ENCODE data around the gene MTUS2. TPM values are rescaled to one million over a fixed set of nuclear protein-coding genes. Genes with fewer than 3 reads are reported as not detected.

MTUS2 gene
- total RNA-seq, 1 donor from 2014 or later, result 0.67 TPM

GRCh38 chr13:29453617-29454011 lies 633.5 kb downstream of the MTUS2 start:
- Histone ChIP-seq H3K9me3 (ENCODE audit: low read depth) (no peaks in the 10 kb centered on the region), H3K27me3 (no peaks in the 10 kb centered on the region), H3K36me3 (no peaks in the 10 kb centered on the region), H3F3A (ENCODE audit: low read depth) (no peaks in the 10 kb centered on the region), H3K9ac (no peak overlapping the region), H3K4me3 (no peak overlapping the region), H3K79me2 (ENCODE audit: low read depth) (no peaks in the 10 kb centered on the region), H3K4me1 (no peaks in the 10 kb centered on the region), H3K4me2 (no peak overlapping the region), H2AFZ (replicated peaks) (no peak overlapping the region), H3K27ac (no peak overlapping the region), H4K20me1 (ENCODE audit: low read depth) (no peaks in the 10 kb centered on the region)
- Mint-ChIP-seq H3K36me3 (no peaks in the 10 kb centered on the region), H3K27ac (no peak overlapping the region), H3K4me1 (peaks cover 5% of the 10 kb centered on the region), H3K27me3 (ENCODE audit: insufficient read depth, low read depth) (peaks cover 2% of the 10 kb centered on the region), H3K4me3 (no peak overlapping the region), H3K9me3 (no peaks in the 10 kb centered on the region)
- TF ChIP-seq EZH2 (IDR thresholded peaks at IDR 0.05), result no peak
- no peak for TF ChIP-seq EZH2phosphoT487 (IDR thresholded peaks at IDR 0.05)
- DNase-seq (ENCODE audit: low spot score), result no peak

DNA sequence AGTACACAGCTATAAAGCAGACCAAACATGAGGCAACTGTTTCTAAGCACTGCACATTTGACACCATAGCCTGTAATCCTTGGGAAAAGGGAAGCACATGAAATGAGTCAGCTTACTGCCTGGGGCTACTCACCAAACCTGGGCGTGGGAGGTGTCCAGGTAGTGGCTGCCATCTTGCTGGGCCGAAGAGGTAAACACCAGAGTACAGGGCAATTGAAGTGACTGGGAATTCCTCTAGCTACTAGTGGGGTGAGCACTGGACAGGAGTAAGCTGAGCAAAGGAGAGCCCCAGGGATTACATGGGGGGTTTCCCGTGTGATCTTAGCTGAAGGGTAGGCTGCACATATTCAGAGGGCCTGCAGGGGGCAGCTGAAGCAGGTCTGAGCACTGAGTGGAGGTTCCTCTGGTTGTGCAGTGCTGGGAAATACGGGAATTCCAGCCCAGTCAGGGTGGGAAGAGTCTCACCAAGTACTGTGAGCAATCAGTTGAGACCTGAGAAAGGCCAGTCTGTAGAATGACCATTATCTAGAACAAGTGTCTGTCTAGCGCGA lies 634.9 kb downstream of the MTUS2 start:
- no peak overlapping the region for H3K9ac ChIP-seq
- no peaks in the 10 kb centered on the region for H4K20me1 ChIP-seq (ENCODE audit: low read depth)
- H3K27me3 ChIP-seq, result no peaks in the 10 kb centered on the region
- H3K9me3 ChIP-seq (ENCODE audit: low read depth), result no peaks in the 10 kb centered on the region
- no peaks in the 10 kb centered on the region for H3K79me2 ChIP-seq (ENCODE audit: low read depth)
- no peaks in the 10 kb centered on the region for H3K4me1 ChIP-seq
- Mint-ChIP-seq H3K4me3 (no peak overlapping the region), H3K27me3 (ENCODE audit: insufficient read depth, low read depth) (peaks cover 2% of the 10 kb centered on the region), H3K9me3 (no peaks in the 10 kb centered on the region), H3K27ac (no peak overlapping the region), H3K4me1 (peaks cover 5% of the 10 kb centered on the region), H3K36me3 (no peaks in the 10 kb centered on the region)
- no peaks in the 10 kb centered on the region for H3F3A ChIP-seq (ENCODE audit: low read depth)
- no peak overlapping the region for H3K27ac ChIP-seq
- TF ChIP-seq EZH2 (IDR thresholded peaks at IDR 0.05), result no peak
- TF ChIP-seq EZH2phosphoT487 (IDR thresholded peaks at IDR 0.05), result no peak
- TF ChIP-seq, protein P1, sequence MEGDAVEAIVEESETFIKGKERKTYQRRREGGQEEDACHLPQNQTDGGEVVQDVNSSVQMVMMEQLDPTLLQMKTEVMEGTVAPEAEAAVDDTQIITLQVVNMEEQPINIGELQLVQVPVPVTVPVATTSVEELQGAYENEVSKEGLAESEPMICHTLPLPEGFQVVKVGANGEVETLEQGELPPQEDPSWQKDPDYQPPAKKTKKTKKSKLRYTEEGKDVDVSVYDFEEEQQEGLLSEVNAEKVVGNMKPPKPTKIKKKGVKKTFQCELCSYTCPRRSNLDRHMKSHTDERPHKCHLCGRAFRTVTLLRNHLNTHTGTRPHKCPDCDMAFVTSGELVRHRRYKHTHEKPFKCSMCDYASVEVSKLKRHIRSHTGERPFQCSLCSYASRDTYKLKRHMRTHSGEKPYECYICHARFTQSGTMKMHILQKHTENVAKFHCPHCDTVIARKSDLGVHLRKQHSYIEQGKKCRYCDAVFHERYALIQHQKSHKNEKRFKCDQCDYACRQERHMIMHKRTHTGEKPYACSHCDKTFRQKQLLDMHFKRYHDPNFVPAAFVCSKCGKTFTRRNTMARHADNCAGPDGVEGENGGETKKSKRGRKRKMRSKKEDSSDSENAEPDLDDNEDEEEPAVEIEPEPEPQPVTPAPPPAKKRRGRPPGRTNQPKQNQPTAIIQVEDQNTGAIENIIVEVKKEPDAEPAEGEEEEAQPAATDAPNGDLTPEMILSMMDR (IDR thresholded peaks at IDR 0.05), result peak; percentile 42
- no peak overlapping the region for H3K4me3 ChIP-seq
- H2AFZ ChIP-seq (replicated peaks), result no peak overlapping the region
- H3K4me2 ChIP-seq, result no peak overlapping the region
- DNase-seq (ENCODE audit: low spot score), result peak; percentile 11
- H3K36me3 ChIP-seq, result no peaks in the 10 kb centered on the region

- no peak overlapping the region for H3K4me2 ChIP-seq
- no peaks in the 10 kb centered on the region for H3K79me2 ChIP-seq (ENCODE audit: low read depth)
- DNase-seq (ENCODE audit: low spot score), result no peak
Measured at GRCh38 chr13:29456419-29456818, 636.3 kb downstream of the MTUS2 start.

DNA sequence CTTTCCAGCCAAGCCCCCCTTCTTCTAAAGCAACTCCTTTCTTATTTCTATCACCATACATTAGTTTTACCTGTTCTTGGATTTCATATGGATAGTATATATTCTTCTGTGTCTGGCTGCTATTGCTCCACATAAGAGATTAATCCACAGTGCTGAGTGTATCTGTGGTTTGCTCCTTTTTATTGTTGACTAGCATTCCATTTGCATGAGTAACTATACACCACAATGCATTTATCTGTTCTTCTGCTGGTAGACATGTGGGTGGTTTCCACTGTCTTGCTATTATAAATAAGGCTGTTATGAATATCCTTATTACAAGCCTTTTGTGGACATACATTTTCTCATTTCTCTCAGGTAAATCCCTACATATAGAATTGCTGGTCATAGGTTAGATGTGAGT lies 637.2 kb downstream of the MTUS2 start:
- Histone ChIP-seq H3K36me3 (no peaks in the 10 kb centered on the region), H3K4me2 (no peak overlapping the region)
- H3K27me3 Mint-ChIP-seq (ENCODE audit: insufficient read depth, low read depth), result peaks cover 2% of the 10 kb centered on the region

More at GRCh38 chr13:29456419-29456818, 636.3 kb downstream of the MTUS2 start:
- no peaks in the 10 kb centered on the region for H3K27me3 ChIP-seq
- Mint-ChIP-seq H3K27me3 (ENCODE audit: insufficient read depth, low read depth) (peaks cover 2% of the 10 kb centered on the region), H3K4me1 (peaks cover 5% of the 10 kb centered on the region), H3K9me3 (peaks cover 3% of the 10 kb centered on the region), H3K4me3 (no peak overlapping the region), H3K27ac (no peak overlapping the region), H3K36me3 (no peaks in the 10 kb centered on the region)
- no peaks in the 10 kb centered on the region for H3K9me3 ChIP-seq (ENCODE audit: low read depth)
- no peaks in the 10 kb centered on the region for H3K36me3 ChIP-seq
- no peak overlapping the region for H3K27ac ChIP-seq
- no peak overlapping the region for H3K9ac ChIP-seq
- H3K4me3 ChIP-seq, result no peak overlapping the region
- no peak overlapping the region for H2AFZ ChIP-seq (replicated peaks)
- H4K20me1 ChIP-seq (ENCODE audit: low read depth), result no peaks in the 10 kb centered on the region
- TF ChIP-seq EZH2phosphoT487 (IDR thresholded peaks at IDR 0.05) (no peak), EZH2 (IDR thresholded peaks at IDR 0.05) (no peak)
- TF ChIP-seq, protein P1 (IDR thresholded peaks at IDR 0.05), result no peak
- no peaks in the 10 kb centered on the region for H3K4me1 ChIP-seq
- no peaks in the 10 kb centered on the region for H3F3A ChIP-seq (ENCODE audit: low read depth)

More for the DNA sequence above, 637.2 kb downstream of the MTUS2 start:
- Histone ChIP-seq H2AFZ (replicated peaks) (no peak overlapping the region), H3K9ac (no peak overlapping the region), H3F3A (ENCODE audit: low read depth) (no peaks in the 10 kb centered on the region), H3K9me3 (ENCODE audit: low read depth) (no peaks in the 10 kb centered on the region), H3K79me2 (ENCODE audit: low read depth) (no peaks in the 10 kb centered on the region), H3K4me1 (no peaks in the 10 kb centered on the region), H3K27me3 (no peaks in the 10 kb centered on the region), H4K20me1 (ENCODE audit: low read depth) (no peaks in the 10 kb centered on the region), H3K4me3 (no peak overlapping the region), H3K27ac (no peak overlapping the region)
- Mint-ChIP-seq H3K9me3 (peaks cover 3% of the 10 kb centered on the region), H3K4me1 (peaks cover 5% of the 10 kb centered on the region), H3K27ac (no peak overlapping the region), H3K4me3 (no peak overlapping the region), H3K36me3 (no peaks in the 10 kb centered on the region)
- TF ChIP-seq EZH2 (IDR thresholded peaks at IDR 0.05), result no peak
- TF ChIP-seq EZH2phosphoT487 (IDR thresholded peaks at IDR 0.05), result no peak
- TF ChIP-seq, protein P1 (IDR thresholded peaks at IDR 0.05), result no peak
- DNase-seq (ENCODE audit: low spot score), result no peak

Measured in neural progenitor cell (in vitro differentiated cells).